ENCODE data around the gene PREP.
"Not testable (repeated sequence)": the region's sequence is repeated elsewhere in the genome, so short reads cannot be mapped to it uniquely, and the experiment has no call there.

PREP gene

GRCh38 chr6:105338350-105338983 lies 64.4 kb downstream of the PREP start:
- DNase-seq, result not testable (repeated sequence)

DNA sequence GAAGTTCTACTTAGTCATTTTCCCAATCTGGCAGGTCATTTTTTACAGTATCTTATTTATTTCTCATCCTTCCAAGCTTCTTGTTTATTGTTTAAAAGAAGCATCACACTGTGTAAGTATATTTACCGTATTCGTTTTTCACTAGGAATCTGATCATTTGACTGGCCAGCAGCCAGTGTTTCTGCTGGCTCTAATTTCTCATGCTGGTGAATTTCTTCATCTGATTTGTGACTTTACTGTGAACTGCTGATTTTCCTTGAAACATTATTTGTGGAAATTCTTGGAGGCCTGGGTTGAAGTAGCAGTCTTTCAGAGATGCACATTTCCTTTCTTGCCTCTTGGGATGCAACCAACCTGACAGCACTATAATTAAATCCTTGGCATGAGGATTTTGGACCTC lies 65.9 kb downstream of the PREP start:
- no peak for DNase-seq

GRCh38 chr6:105332576-105332975 lies 70.3 kb downstream of the PREP start:
- DNase-seq, result no peak

DNA sequence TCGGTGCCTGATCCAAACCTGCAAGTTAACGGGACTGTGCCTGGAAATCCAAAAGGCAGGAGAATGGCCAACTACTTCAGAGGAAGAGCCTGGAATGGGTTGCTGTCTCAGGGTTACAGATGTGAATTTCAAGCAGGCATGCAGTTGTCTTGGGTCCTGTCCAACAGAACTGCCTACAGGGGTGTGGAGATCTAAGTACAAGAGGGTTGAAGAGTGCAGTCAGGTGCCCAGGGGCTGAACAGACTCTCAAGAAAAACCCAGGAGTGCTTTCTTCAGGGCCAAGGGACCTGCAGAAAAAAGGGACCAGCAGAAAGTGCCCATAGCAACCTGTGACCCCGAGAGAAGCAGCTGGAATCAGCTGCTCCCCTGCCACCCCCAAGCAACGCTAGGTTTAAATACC lies 71.0 kb downstream of the PREP start:
- DNase-seq, result no peak

- DNase-seq, result no peak
Measured at GRCh38 chr6:105330913-105331312, 72.0 kb downstream of the PREP start.

DNA sequence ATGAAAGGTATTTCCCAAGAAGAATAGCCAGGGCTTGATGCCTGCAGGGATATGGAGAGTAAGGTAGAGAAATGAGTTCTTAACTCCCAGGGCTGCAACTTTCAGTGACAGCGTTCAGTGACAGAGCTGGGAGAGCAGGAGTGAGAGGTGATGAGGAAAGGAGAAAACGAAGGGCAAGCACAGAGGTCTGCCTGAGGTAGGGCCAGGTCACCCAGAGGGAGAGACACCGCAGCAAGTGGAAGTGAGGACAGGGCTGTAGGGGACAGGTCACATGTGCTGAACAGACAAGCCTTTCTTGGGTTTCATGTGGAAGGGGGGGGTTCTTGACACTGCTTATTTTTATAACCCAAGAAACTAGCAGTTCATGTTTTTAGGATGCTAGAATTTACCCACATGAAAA lies 72.5 kb downstream of the PREP start:
- DNase-seq, result no peak

- DNase-seq, result no peak
Measured at GRCh38 chr6:105326833-105327770, 75.8 kb downstream of the PREP start.

- no peak for DNase-seq
Measured at GRCh38 chr6:105326216-105326615, 76.7 kb downstream of the PREP start.

DNA sequence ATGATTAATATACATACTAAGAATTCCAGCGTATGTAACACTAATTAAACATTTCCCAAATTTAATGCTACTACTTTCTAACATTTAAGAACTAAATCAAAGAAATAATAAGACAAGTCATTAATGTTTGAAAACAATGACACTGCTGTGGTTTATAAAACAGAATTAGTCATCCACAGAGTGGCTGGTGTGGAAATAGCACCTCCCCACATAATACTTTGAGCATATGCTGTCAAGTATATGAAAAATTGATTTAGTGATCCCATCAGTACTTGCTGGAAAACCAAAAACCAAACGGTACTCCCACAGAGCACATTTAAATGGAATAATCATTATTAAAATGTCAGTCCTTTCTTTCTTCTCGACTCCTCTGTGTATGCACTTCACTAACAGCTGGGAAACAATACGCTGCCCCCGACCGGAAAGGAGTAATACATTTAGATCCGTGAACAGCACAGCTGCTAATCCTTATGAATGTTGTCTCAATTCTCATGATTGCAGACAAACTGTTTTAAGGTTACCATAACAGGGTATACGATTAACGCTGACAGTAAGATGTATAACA lies 78.4 kb downstream of the PREP start:
- no peak for DNase-seq

GRCh38 chr6:105322499-105323225 lies 80.2 kb downstream of the PREP start:
- DNase-seq, result no peak

DNA sequence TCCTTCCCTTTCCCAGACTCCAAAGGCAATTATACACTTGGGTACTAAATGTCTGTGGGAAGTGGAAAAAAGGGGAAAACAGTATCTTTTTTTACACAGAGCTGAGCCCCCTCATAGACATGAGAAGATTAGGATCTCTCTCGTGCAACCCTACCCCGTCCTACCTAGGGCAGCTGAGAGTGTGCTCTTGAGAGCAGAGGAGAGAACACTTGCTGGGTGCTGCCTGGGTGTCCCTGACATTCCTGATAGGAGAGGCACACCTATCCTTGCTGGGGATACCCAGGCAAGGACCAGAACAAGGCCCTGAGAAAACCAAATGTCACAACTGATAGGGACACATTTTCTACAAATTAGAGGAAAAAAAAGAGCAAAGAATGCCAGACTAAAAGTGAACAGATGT lies 81.2 kb downstream of the PREP start:
- no peak for DNase-seq

DNA sequence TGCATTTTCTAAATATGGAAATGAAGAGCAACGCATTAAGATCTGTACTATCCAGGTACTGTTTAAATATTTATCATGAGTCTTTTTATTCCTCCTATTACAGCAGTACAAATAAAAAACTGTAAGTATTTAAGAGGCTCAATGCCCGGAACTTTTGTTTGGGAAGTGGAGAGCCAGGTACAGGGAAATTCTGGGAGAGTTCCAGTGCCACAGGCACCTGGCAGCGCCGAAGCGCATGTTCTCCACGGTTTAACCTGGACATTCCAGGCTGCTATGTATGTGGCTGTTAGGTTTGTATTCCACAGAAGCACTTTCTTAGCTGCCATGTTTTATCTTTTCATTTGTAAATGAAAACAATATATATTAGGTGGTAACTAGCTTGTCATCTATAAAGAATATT lies 81.7 kb downstream of the PREP start:
- DNase-seq, result no peak

GRCh38 chr6:105320765-105321164 lies 82.1 kb downstream of the PREP start:
- no peak for DNase-seq

DNA sequence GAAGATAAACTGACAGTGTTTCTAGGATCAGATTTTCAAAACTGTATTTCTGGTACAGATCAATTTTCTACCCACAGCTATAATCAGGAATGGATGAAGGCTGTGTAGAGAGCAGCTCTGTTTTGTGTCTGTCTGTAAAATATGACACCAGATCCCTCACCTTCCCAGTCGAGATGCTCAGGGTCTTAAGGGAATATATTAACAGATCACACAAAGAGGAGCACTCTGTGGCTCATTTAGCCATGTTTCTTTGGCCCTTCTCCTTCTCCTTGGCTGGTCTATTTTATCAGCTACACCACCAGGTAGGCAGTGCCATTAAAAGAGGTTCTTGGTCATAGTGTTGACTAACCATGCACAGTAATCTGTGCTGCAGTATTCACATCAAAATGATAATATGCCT lies 82.6 kb downstream of the PREP start:
- DNase-seq, result no peak

DNA sequence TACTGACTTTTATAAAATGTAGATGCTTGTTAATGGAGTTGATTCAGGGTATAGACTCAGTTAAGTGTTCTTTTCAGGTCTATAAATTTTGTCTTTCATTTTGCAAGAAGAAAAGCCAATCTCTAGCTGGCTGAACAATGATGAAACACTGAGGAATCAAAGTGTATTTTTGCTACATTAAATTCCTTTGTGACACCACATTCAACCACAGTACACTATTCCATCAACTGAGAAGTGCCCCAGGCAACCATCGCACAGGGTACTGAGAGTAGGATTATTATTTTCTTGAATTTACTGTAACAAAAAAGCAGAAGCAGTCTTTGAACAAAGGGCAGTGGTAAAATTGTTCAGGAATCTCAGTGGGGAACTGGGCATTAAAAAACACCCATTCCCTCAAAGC lies 83.6 kb downstream of the PREP start:
- DNase-seq, result no peak

GRCh38 chr6:105318660-105319059 lies 84.2 kb downstream of the PREP start:
- no peak for DNase-seq

GRCh38 chr6:105317607-105318533 lies 85.0 kb downstream of the PREP start:
- DNase-seq, result no peak

DNA sequence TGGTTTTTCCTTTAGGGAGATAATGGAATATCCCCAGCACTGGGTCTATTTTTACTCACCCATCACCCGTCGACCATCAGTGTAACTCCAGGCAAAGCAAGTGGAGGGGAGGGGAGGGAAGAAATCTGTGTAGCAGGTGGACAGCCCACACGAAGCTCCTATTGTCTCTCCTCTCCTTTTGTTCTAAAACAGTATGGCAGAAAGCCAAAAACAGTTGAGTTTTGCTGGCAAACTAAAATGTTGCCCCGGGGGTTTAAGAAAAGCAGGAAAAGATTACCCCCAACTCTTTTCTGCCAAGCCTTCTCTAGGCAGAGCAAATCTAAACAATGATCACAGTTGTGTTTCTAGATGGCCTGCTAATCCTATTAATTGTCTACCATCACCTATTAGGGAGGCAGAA lies 89.7 kb downstream of the PREP start:
- no peak for DNase-seq

GRCh38 chr6:105310947-105311346 lies 91.9 kb downstream of the PREP start:
- no peak for DNase-seq

DNA sequence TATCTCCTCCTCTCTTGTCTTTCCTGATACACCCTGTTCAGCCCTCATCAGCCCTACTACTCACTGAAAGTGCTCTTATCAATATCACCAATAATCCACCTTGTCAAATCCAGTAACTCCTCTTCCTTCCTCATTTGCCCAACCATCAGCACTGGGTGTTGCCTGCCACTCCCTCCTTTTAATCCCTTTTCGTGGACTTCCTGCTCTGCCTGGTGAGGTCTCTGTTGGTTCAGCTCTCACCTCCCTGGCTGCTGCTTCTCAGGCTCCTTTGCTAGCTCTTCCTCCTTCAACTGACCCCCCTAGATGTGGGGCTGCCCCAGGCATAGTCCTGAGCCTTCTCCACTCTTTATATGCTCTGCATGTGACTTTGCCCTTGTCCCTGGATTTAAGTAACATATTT lies 92.5 kb downstream of the PREP start:
- DNase-seq, result no peak

- DNase-seq, result no peak
Measured at GRCh38 chr6:105308840-105309239, 94.0 kb downstream of the PREP start.

DNA sequence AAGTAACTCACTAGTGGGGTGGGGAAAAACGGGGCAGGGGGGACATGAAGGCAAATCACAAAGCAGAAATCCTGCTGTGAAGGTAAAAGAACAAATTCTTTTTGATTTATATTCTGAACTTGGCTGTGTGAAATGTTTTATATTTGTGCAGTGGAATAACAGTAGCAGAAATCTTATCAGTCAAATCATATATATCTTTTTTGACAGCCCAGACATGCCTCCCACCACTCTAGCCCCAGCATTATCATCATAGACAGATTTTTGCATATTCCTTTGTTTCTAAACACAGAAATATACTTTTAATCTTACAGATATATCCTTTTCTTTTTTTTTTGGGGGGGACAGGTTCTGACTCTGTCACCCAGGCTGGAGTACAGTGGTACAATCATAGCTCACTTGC lies 97.4 kb downstream of the PREP start:
- DNase-seq, result no peak

Measured in stimulated activated CD4-positive, alpha-beta T cell treated with anti-CD3 and anti-CD28 coated beads, Interleukin-4, amount 100 ng/mL, for 4 hours (primary cell).